Karpas-422 (cell line): ENCODE data around the gene ELP1. TPM values are rescaled to one million over a fixed set of nuclear protein-coding genes. Genes with fewer than 3 reads are reported as not detected.

Source experiments
- DNase-seq: peaks from one replicate; pipeline ENCODE4 v3.0.0-alpha.2; 2015
- H2AFZ ChIP-seq: fragments of 200-600 bp; sonication (generic); 2 replicates; pipeline ENCODE4 v1.6.1; 2014; ENCODE audit warnings: antibody characterized with exemption, low read length, mixed read lengths
- H3K27ac ChIP-seq: fragments of 200-600 bp; sonication (generic); 2 replicates; pipeline ENCODE4 v1.5.1; 2014; ENCODE audit warnings: mild to moderate bottlenecking, low read length, moderate library complexity
- H3K27me3 ChIP-seq: fragments of 200-600 bp; sonication (generic); 2 replicates; pipeline ENCODE4 v1.6.1; 2014; ENCODE audit warnings: low read length, mixed read lengths
- H3K36me3 ChIP-seq: fragments of 200-600 bp; sonication (generic); 2 replicates; pipeline ENCODE4 v1.6.1; 2014; ENCODE audit warnings: low read length, mixed read lengths; ENCODE audit not compliant: insufficient read depth
- H3K4me1 ChIP-seq: fragments of 200-600 bp; sonication (generic); 2 replicates; pipeline ENCODE4 v1.6.1; 2014; ENCODE audit warnings: mild to moderate bottlenecking, low read length, mixed read lengths
- H3K4me2 ChIP-seq: fragments of 200-600 bp; sonication (generic); 2 replicates; pipeline ENCODE4 v1.6.1; 2014; ENCODE audit warnings: low read length, low read depth, mild to moderate bottlenecking; ENCODE audit not compliant: poor library complexity, severe bottlenecking
- H3K4me3 ChIP-seq: fragments of 200-600 bp; sonication (generic); 2 replicates; pipeline ENCODE4 v1.5.1; 2014; ENCODE audit warnings: mild to moderate bottlenecking, antibody characterized with exemption, low read length, mixed read lengths
- H3K79me2 ChIP-seq: fragments of 200-600 bp; sonication (generic); 2 replicates; pipeline ENCODE4 v1.6.1; 2014; ENCODE audit warnings: mild to moderate bottlenecking, low read length, mixed read lengths
- H3K9ac ChIP-seq: fragments of 200-600 bp; sonication (generic); 2 replicates; pipeline ENCODE4 v1.6.0; 2014; ENCODE audit warnings: low read length
- H3K9me2 ChIP-seq: fragments of 200-600 bp; sonication (generic), shearing (Covaris generic); replicated peaks from 2 replicates; pipeline ENCODE4 v1.6.0; 2014; ENCODE audit warnings: mild to moderate bottlenecking, low read length, moderate library complexity; ENCODE audit not compliant: insufficient read depth
- H3K9me3 ChIP-seq: fragments of 300-700, 200-600 bp; sonication (generic); 2 replicates; pipeline ENCODE4 v1.6.1; 2014; ENCODE audit warnings: low read length, mixed read lengths
- H4K20me1 ChIP-seq: fragments of 200-600 bp; sonication (generic); 2 replicates; pipeline ENCODE4 v1.6.1; 2014; ENCODE audit warnings: mild to moderate bottlenecking, antibody characterized with exemption, low read length, low read depth; ENCODE audit not compliant: insufficient read depth
- total RNA-seq: library from RNA; depleted of rRNA; stranded (reverse); fragments of >200 nt; shearing (Covaris generic); gene quantifications from 2 replicates; pipeline ENCODE4 v1.2.3, GENCODE V29; 2014; ENCODE audit warnings: low replicate concordance

The ELP1 gene
- total RNA-seq, 1 experiment from 2014 or later = 60.3 TPM

- H3K79me2 ChIP-seq = no peaks in the 10 kb centered on the region
- H3K4me3 ChIP-seq = no peak overlapping the region
- no peak for DNase-seq
- no peak overlapping the region for H3K4me2 ChIP-seq
- peaks cover 34% of the 10 kb centered on the region for H3K36me3 ChIP-seq
- no peaks in the 10 kb centered on the region for H3K9me3 ChIP-seq
- no peak overlapping the region for H3K9ac ChIP-seq
- H3K27ac ChIP-seq = no peak overlapping the region
- H3K4me1 ChIP-seq = no peaks in the 10 kb centered on the region
- no peaks in the 10 kb centered on the region for H4K20me1 ChIP-seq
- no peaks in the 10 kb centered on the region for H3K9me2 ChIP-seq
- H3K27me3 ChIP-seq = no peaks in the 10 kb centered on the region
- no peak overlapping the region for H2AFZ ChIP-seq
Observed at GRCh38 chr9:108919517-108919916, 14.4 kb downstream of the ELP1 start.

- Histone ChIP-seq H3K9me2 (no peaks in the 10 kb centered on the region), H3K9ac (no peak overlapping the region), H4K20me1 (no peaks in the 10 kb centered on the region), H3K4me3 (no peak overlapping the region), H3K27me3 (no peaks in the 10 kb centered on the region), H3K4me2 (no peak overlapping the region), H3K36me3 (peaks cover 23% of the 10 kb centered on the region; the same call in 1 of the 2 replicates), H3K27ac (no peak overlapping the region), H3K9me3 (no peaks in the 10 kb centered on the region), H2AFZ (no peak overlapping the region), H3K79me2 (no peaks in the 10 kb centered on the region), H3K4me1 (no peaks in the 10 kb centered on the region)
- no peak for DNase-seq
Observed at GRCh38 chr9:108913391-108913790, 20.5 kb downstream of the ELP1 start.

GRCh38 chr9:108911820-108912219 lies 22.1 kb downstream of the ELP1 start:
- H3K4me1 ChIP-seq = no peaks in the 10 kb centered on the region
- peaks cover 30% of the 10 kb centered on the region; the same call in 1 of the 2 replicates for H3K36me3 ChIP-seq
- H3K9me3 ChIP-seq = no peaks in the 10 kb centered on the region
- no peak overlapping the region for H3K27ac ChIP-seq
- H2AFZ ChIP-seq = no peak overlapping the region
- no peak for DNase-seq
- H4K20me1 ChIP-seq = no peaks in the 10 kb centered on the region
- no peak overlapping the region for H3K4me3 ChIP-seq
- no peaks in the 10 kb centered on the region for H3K9me2 ChIP-seq
- no peaks in the 10 kb centered on the region for H3K79me2 ChIP-seq
- H3K27me3 ChIP-seq = no peaks in the 10 kb centered on the region
- no peak overlapping the region for H3K9ac ChIP-seq
- H3K4me2 ChIP-seq = no peak overlapping the region

- H3K36me3 ChIP-seq = peaks cover 30% of the 10 kb centered on the region; the same call in 1 of the 2 replicates
- no peaks in the 10 kb centered on the region for H3K4me1 ChIP-seq
- no peaks in the 10 kb centered on the region for H3K79me2 ChIP-seq
- H3K9me2 ChIP-seq = no peaks in the 10 kb centered on the region
- no peaks in the 10 kb centered on the region for H3K27me3 ChIP-seq
- H3K27ac ChIP-seq = no peak overlapping the region
- H2AFZ ChIP-seq = no peak overlapping the region
- H3K9ac ChIP-seq = no peak overlapping the region
- H3K4me2 ChIP-seq = no peak overlapping the region
- no peaks in the 10 kb centered on the region for H3K9me3 ChIP-seq
- H4K20me1 ChIP-seq = no peaks in the 10 kb centered on the region
- no peak overlapping the region for H3K4me3 ChIP-seq
- DNase-seq = no peak
Observed at GRCh38 chr9:108910914-108911313, 23.0 kb downstream of the ELP1 start.

- Histone ChIP-seq H3K36me3 (peaks cover 32% of the 10 kb centered on the region; the same call in 1 of the 2 replicates), H3K79me2 (no peaks in the 10 kb centered on the region), H3K9me2 (no peaks in the 10 kb centered on the region), H2AFZ (no peak overlapping the region), H3K4me1 (no peaks in the 10 kb centered on the region), H3K27ac (no peak overlapping the region), H3K27me3 (no peaks in the 10 kb centered on the region), H4K20me1 (no peaks in the 10 kb centered on the region), H3K9me3 (no peaks in the 10 kb centered on the region), H3K4me2 (no peak overlapping the region), H3K9ac (no peak overlapping the region), H3K4me3 (no peak overlapping the region)
- no peak for DNase-seq
Observed at GRCh38 chr9:108910402-108910801, 23.5 kb downstream of the ELP1 start.

GRCh38 chr9:108905494-108905893 lies 28.4 kb downstream of the ELP1 start:
- Histone ChIP-seq H3K9me3 (no peaks in the 10 kb centered on the region), H3K4me2 (no peak overlapping the region), H3K9ac (no peak overlapping the region)

GRCh38 chr9:108904161-108904560 lies 29.8 kb downstream of the ELP1 start:
- Histone ChIP-seq H3K4me2 (no peak overlapping the region), H3K27ac (no peak overlapping the region), H3K79me2 (no peaks in the 10 kb centered on the region), H3K9ac (no peak overlapping the region), H3K36me3 (peaks cover 47% of the 10 kb centered on the region; the same call in 1 of the 2 replicates), H3K4me1 (no peaks in the 10 kb centered on the region), H3K9me2 (no peaks in the 10 kb centered on the region), H3K27me3 (no peaks in the 10 kb centered on the region), H2AFZ (no peak overlapping the region), H4K20me1 (no peaks in the 10 kb centered on the region), H3K4me3 (no peak overlapping the region), H3K9me3 (no peaks in the 10 kb centered on the region)
- no peak for DNase-seq

More at GRCh38 chr9:108905494-108905893, 28.4 kb downstream of the ELP1 start:
- no peaks in the 10 kb centered on the region for H3K79me2 ChIP-seq
- no peak overlapping the region for H2AFZ ChIP-seq
- no peaks in the 10 kb centered on the region for H3K27me3 ChIP-seq
- H4K20me1 ChIP-seq = no peaks in the 10 kb centered on the region
- no peaks in the 10 kb centered on the region for H3K9me2 ChIP-seq
- no peak for DNase-seq
- no peak overlapping the region for H3K4me3 ChIP-seq
- no peak overlapping the region for H3K27ac ChIP-seq
- peaks cover 53% of the 10 kb centered on the region; the same call in 1 of the 2 replicates for H3K36me3 ChIP-seq
- no peaks in the 10 kb centered on the region for H3K4me1 ChIP-seq

- Histone ChIP-seq H3K9me3 (no peaks in the 10 kb centered on the region), H3K36me3 (peaks cover 48% of the 10 kb centered on the region; the same call in 1 of the 2 replicates), H4K20me1 (no peaks in the 10 kb centered on the region), H3K27me3 (no peaks in the 10 kb centered on the region), H2AFZ (no peak overlapping the region), H3K4me2 (no peak overlapping the region), H3K9me2 (no peaks in the 10 kb centered on the region), H3K4me1 (no peaks in the 10 kb centered on the region), H3K4me3 (no peak overlapping the region), H3K79me2 (no peaks in the 10 kb centered on the region), H3K9ac (no peak overlapping the region), H3K27ac (no peak overlapping the region)
- DNase-seq = no peak
Observed at GRCh38 chr9:108903420-108904103, 30.4 kb downstream of the ELP1 start.
